Panc1 (cell line): Measurements from ENCODE around the gene FAM149B1. TPM values are rescaled to one million over a fixed set of nuclear protein-coding genes. Genes with fewer than 3 reads are reported as not detected.

ENCODE experiments used
- ATAC-seq: fragments of 200-7000 bp; cut with Tn5 transposase; 2 replicates; pipeline ENCODE4 v1.9.1; 2020; ENCODE audit warnings: mild to moderate bottlenecking, moderate library complexity
- BruUV-seq: library from RNA; stranded (reverse); fragments of 400-500 nt; replicated peaks from 2 replicates; lab custom pipeline; 2021; lab: Mats Ljungman, UMichigan
- CTCF ChIA-PET: fragments of 300-600 bp; sonication (Branson Sonifier 250); formaldehyde crosslinking; loops from one replicate; lab custom pipeline; 2022; ENCODE audit warnings: antibody characterized with exemption; lab: Charles Lee
- POLR2A ChIA-PET: fragments of 300-600 bp; sonication (Branson Sonifier 250); formaldehyde crosslinking; loops from one replicate; lab custom pipeline; 2022; ENCODE audit warnings: antibody characterized with exemption; lab: Charles Lee
- DNase-seq: peaks from one replicate; pipeline ENCODE4 v3.0.0-alpha.2; 2010; ENCODE audit warnings: low read depth, low spot score
- H3K27ac ChIP-seq: 2 replicates; pipeline ENCODE4 v1.5.1; 2011; ENCODE audit warnings: mild to moderate bottlenecking, low read length, inconsistent platforms
- H3K27me3 ChIP-seq: fragments of 200-500 bp; sonication (Bioruptor generic); 2 replicates; pipeline ENCODE4 v1.6.0; 2014; ENCODE audit warnings: low read length, inconsistent platforms; ENCODE audit not compliant: control insufficient read depth, insufficient read depth
- H3K36me3 ChIP-seq: fragments of 200-500 bp; sonication (Bioruptor generic); 2 replicates; pipeline ENCODE4 v1.5.1; 2014; ENCODE audit warnings: inconsistent platforms, mild to moderate bottlenecking, low read length, moderate library complexity; ENCODE audit not compliant: control insufficient read depth, insufficient read depth
- H3K4me1 ChIP-seq: 2 replicates; pipeline ENCODE4 v1.5.1; 2011; ENCODE audit warnings: inconsistent platforms, mild to moderate bottlenecking, low read length, moderate library complexity; ENCODE audit not compliant: control insufficient read depth, insufficient read depth
- H3K4me3 ChIP-seq, 2 experiments: 2 replicates each; pipeline ENCODE4 v1.5.1; 2011 to 2012; ENCODE audit warnings: low read depth in 2 of 2, low read length in 2 of 2, mild to moderate bottlenecking in 2 of 2, inconsistent platforms in 1 of 2, moderate library complexity in 1 of 2
- H3K9me3 ChIP-seq: fragments of 200-500 bp; sonication (Bioruptor generic); 2 replicates; pipeline ENCODE4 v1.5.1; 2014; ENCODE audit warnings: low read depth, mild to moderate bottlenecking, inconsistent platforms, low read length, moderate library complexity; ENCODE audit not compliant: control insufficient read depth, insufficient read depth
- CTCF ChIP-seq: fragments of 450-650 bp; IDR thresholded peaks from 2 replicates; pipeline ENCODE4 v1.5.1; 2017; ENCODE audit warnings: mild to moderate bottlenecking
- POLR2AphosphoS5 ChIP-seq: IDR thresholded peaks from 2 replicates; pipeline ENCODE4 v1.6.1; 2012; ENCODE audit warnings: mild to moderate bottlenecking, low read depth, low read length, moderate library complexity
- REST ChIP-seq, 2 experiments: IDR thresholded peaks; 2 replicates each; pipeline ENCODE4 v1.6.1; 2011 to 2012; ENCODE audit warnings: low read depth in 2 of 2, control low read depth in 1 of 2, low read length in 1 of 2, mild to moderate bottlenecking in 1 of 2, moderate library complexity in 1 of 2; ENCODE audit not compliant: insufficient read depth in 1 of 2
- SIN3A ChIP-seq: IDR thresholded peaks from 2 replicates; pipeline ENCODE4 v1.6.1; 2012; ENCODE audit warnings: low read depth, mild to moderate bottlenecking, low read length, moderate library complexity, borderline replicate concordance; ENCODE audit not compliant: insufficient read depth
- TCF7L2 ChIP-seq: IDR thresholded peaks from 2 replicates; pipeline ENCODE4 v1.6.1; 2011; ENCODE audit warnings: mild to moderate bottlenecking, low read depth, low read length, inconsistent platforms
- in situ Hi-C: cut with HindIII; loops from 2 replicates; pipeline ENCODE4 v1.10.0; 2016; ENCODE audit warnings: low sequenced_read_pairs, low pct_unique_long_range_greater_than_20kb
- intact Hi-C: fragments of 100-400 bp; cut with micrococcal nuclease; formaldehyde crosslinking; loops from one replicate; pipeline ENCODE4 v1.10.0; 2022; ENCODE audit not compliant: unreplicated experiment
- total RNA-seq: library from RNA; stranded (reverse); gene quantifications from one replicate; pipeline ENCODE4 v1.2.1, GENCODE V29; 2021; ENCODE audit not compliant: unreplicated experiment

FAM149B1 gene
- total RNA-seq, 1 experiment from 2014 or later: 20.8 TPM

- DNase-seq: no peak
- ChIA-PET CTCF (no interaction called here), POLR2A (no interaction called here)
- Histone ChIP-seq H3K4me3 (no peak overlapping the region), H3K27me3 (no peaks in the 10 kb centered on the region), H3K9me3 (no peaks in the 10 kb centered on the region), H3K4me1 (no peaks in the 10 kb centered on the region), H3K27ac (no peak overlapping the region), H3K36me3 (no peaks in the 10 kb centered on the region)
- intact Hi-C loops: no loop called here
- in situ Hi-C loops: no loop called here
- TF ChIP-seq CTCF (no peak), REST (IDR thresholded peaks at IDR 0.05; ENCODE audit: insufficient read depth in 1 of 2, low read depth in 2 of 2, low read length in 1 of 2) (no peak), SIN3A (no peak), TCF7L2 (no peak), POLR2AphosphoS5 (no peak)
- ATAC-seq: no peak
- no TSS peak for BruUV-seq
Measured at GRCh38 chr10:73174148-73174925, 6.4 kb downstream of the FAM149B1 start.

- ChIA-PET CTCF (interaction anchor here (0.6 kb wide), 2 partner anchors 37 to 135 kb away, joined by 4 to 5 read pairs; no protein-coding TSS in a partner anchor), POLR2A (interaction anchor here (0.5 kb wide), 1 partner anchor 45 kb away, joined by 3 read pairs; no protein-coding TSS in a partner anchor)
- Histone ChIP-seq H3K36me3 (no peaks in the 10 kb centered on the region), H3K4me1 (no peaks in the 10 kb centered on the region), H3K9me3 (no peaks in the 10 kb centered on the region), H3K27ac (no peak overlapping the region), H3K4me3 (no peak overlapping the region), H3K27me3 (no peaks in the 10 kb centered on the region)
- in situ Hi-C loops: no loop called here
- TF ChIP-seq TCF7L2 (peak; percentile 67; the same call in 1 of the 2 replicates), SIN3A (no peak), CTCF (no peak), POLR2AphosphoS5 (no peak), REST (IDR thresholded peaks at IDR 0.05; ENCODE audit: insufficient read depth in 1 of 2, low read depth in 2 of 2, low read length in 1 of 2) (no peak)
- intact Hi-C loops: no loop called here
- ATAC-seq (no peak), DNase-seq (no peak)
- BruUV-seq: no TSS peak
Measured at GRCh38 chr10:73182568-73182967, 14.6 kb downstream of the FAM149B1 start.
